NCI-H1092 treated with DMSO at 0.1 percent for 48 hours (cell line): ENCODE measurements around the gene VAMP2.

ENCODE experiments used
- DNase-seq: peaks from one replicate; lab custom pipeline; 2025; lab: John Stamatoyannopoulos, UW

VAMP2 gene

GRCh38 chr17:8155231-8155995, 7.3 kb downstream of the VAMP2 start:
- no peak for DNase-seq

GRCh38 chr17:8154608-8155155, 8.1 kb downstream of the VAMP2 start:
- no peak for DNase-seq

- no peak for DNase-seq
Measured at GRCh38 chr17:8153957-8154607, 8.7 kb downstream of the VAMP2 start.

- no peak for DNase-seq
Measured at GRCh38 chr17:8153525-8153956, 9.2 kb downstream of the VAMP2 start.

GRCh38 chr17:8153031-8153451, 9.7 kb downstream of the VAMP2 start:
- no peak for DNase-seq

- DNase-seq: peak; percentile 82
Measured at GRCh38 chr17:8152112-8152775, 10.5 kb downstream of the VAMP2 start, which contains the start of gene PER1. TSS of gene PER1 (minus strand) at chr17:8152404. CDS start at chr17:8150706, 1,698 bp downstream.

DNA sequence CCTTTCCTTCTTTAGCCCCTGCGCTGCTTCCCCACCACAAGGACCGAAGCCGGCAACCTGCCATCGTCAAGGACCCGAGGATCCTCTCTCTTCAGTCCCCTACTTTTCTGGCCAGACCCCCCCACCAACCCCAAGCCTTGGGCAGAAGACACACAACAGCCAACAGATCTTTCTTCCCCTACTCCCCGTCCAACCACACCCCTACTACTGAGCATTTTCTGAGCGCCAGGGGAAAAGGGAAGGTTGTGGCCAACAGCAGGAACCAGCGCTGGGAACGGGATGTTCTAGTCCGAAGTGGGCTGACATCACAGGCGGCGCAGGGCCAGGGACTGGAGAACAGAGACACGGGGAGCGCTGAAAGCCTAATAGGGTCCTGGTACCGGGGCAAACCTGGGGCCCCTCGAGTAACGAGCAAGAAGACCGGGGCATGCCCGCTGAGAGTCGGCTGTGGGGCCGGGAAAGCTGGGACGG, 11.1 kb downstream of the VAMP2 start:
- DNase-seq: no peak

GRCh38 chr17:8151120-8151640, 11.6 kb downstream of the VAMP2 start:
- peak; percentile 52 for DNase-seq

GRCh38 chr17:8150194-8151119, 12.3 kb downstream of the VAMP2 start:
- DNase-seq: no peak

DNA sequence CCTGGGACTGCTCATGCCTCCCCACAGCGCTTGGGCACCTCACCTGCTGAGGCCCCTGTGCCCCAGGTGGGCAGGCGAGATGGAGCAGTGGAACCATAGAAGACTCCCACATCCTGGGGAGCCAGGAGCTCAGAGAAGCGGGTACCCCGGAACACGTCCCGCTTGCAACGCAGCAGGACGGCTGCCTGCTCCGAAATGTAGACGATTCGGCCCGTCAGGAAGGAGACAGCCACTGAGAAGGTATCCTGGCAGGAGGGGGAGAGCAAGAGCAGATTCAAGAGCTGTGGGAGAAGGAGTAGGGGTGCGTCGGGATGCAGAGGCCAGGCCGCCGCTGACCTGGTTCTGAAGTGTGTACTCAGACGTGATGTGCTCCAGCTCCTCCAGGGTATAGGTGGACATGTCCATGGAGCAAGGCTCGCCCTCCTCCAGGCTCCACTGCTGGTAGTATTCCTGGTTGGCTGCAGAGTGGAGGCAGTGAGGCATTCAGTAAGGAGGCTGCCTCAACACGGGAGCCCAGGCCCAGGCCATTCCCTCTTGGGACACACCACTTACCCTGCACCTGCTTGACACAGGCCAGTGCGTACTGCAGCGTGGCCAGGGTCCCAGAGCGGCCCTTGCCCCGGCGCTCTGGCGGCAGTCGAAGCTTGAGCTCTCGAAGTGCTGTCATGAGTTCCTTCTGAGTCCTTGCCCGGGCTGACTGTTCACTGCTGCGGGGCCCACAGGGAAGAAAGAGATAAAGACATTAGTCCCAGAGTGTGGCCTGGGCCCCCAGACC, 13.1 kb downstream of the VAMP2 start:
- no peak for DNase-seq

DNA sequence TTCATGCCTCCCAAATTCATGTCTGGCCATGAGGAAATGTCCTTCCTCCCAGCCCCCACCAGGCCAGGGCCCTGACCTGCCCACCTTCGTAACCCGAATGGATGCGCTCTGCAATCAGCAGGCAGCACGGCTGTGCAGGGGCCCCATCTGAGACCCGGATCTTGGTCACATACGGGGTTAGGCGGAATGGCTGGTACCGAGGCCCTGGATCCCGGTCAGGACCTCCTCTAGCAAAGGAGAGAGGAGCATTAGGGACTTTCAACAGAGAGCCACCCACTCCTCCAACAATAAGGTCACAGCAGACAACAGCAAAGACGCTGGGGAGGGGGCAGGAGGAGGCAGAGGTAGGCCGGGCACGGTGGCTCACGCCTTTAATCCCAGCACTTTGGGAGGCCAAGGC, 14.2 kb downstream of the VAMP2 start:
- DNase-seq: no peak

- no peak for DNase-seq
Measured at GRCh38 chr17:8147805-8148404, 14.8 kb downstream of the VAMP2 start.

DNA sequence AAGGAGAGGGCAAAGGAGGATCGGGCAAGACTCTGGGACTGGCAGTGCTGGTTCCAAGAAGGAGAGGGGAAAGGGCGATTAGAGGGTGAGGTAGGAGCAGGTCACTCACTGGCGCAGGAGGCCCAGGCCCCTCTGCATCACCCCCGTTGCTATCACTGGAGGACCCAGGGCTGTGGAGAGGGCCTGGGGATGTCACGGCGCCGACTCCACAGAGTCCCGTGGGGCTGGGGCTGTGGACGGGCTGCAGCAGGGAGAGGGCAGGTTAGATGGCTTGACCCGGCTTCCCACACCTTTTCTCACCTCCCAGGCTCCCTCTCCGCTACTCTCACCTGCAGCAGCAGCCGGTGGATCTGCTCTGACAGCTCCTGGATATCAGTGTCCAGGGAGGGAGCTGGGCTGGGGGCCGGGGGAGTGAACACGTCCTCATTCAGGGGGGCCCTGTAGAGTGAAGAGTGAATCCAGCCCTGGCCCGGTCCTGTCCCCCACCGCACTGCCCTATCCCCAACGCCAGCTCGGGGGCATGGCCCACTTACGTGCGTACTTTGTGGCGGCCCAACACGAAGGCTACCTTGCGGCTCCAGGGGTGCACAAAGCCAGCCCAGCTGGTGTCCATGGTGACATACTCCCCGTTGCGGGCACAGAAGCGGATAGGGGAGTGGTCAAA, 15.5 kb downstream of the VAMP2 start:
- no peak for DNase-seq

GRCh38 chr17:8146381-8147140, 16.2 kb downstream of the VAMP2 start:
- DNase-seq: no peak

DNA sequence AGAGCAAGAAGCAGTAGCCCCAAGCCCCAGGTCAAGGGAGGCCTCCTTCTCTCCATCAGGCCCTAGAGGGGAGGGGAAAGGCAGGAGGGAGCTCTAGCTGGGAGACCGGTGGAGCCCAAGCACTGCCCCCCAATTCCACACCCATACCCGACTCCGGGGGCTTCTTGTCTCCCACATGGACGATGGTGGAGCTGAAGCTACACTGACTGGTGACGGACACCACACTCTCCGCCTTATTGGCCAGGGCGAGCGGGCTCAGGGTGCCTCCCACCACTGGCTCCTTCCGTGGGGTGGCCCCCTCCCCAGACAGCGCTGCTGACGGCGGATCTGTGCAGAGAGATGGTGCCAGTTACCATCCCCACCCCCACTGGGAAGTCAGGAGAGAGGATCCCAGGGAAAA, 16.9 kb downstream of the VAMP2 start:
- DNase-seq: no peak

DNA sequence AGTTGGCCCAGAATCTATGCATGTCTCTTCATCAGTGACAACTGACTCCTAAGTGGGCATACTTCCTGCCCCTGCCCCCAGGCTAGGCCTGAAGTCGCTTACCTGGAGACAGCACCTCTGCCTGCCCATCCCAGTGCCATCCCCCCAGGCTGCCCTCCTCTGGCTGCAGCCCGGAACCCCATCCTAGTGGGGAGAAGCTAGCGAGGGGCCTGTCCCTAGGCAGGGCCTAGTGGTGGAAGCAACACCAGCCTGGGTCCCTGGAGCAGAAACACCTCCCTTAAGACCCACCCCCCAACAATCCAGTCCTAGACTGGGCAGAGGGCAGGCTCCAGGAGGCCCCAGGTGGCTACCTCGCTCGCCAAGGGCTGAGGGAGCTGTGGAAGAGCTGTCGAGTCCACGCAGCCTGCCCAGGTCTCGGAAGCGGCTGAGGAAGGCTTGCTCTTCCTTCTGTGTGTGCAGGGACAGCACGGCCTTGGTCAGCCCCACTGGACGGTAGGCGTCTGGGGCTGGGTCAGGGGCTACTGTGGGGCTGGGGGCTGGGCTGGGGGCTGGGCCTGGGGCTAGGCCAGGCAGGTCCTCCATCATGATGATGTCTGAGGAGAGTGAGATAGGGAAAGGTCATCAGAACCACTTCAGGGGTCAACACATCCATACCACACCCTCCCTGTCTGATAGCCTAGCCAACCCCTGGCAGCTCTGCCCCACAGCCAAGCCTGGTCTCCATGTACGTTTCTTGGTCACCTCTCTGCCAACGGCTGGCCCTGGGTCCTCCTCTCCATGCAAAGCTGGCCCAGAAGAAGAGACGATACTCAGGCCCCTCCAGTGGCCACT, 18.1 kb downstream of the VAMP2 start:
- no peak for DNase-seq

DNA sequence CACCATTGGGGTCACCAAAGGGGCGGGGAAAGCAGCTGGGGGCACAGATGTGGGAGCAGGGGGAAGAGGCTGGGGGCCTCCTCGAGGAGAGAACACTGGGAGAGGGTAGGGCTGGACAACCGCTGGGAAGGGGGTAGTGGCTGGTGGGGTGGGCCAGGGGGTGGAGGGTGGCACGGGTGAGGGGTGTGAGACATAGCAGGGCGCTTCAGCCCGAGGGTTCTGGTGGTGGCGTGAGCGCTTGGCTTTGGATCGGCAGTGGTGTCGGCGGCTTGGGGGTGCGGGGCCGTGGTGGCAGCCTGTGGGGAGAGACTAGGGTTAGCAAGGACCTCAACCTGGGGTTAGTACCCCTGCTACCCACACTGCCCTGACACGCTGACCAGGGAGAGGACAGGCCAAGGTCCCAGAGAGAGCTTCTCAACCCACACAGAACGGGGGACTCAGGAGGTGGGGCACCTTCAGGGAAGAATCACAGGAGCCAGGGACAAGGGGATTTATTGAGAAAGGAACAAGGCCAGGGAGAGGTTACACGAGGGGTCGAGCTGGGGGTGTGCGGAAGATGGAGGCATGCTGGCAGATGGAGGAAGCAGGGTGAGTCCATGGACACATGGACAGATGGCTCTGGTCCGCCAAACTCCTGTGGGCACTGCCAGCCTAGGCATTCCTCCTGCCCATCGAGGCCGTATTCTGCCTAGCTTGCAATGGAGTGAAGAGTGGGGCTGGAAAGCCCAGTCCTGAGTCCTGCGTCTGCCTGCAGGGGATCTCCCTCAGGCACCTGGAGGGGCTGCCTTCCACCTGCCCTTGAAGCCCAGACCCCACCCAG, 19.0 kb downstream of the VAMP2 start:
- DNase-seq: no peak
